GM18873 (cell line): ENCODE data around the gene PKDCC.
"Not testable (repeated sequence)": the region's sequence is repeated elsewhere in the genome, so short reads cannot be mapped to it uniquely, and the experiment has no call there.

Experiments
- ATAC-seq: cut with Tn5 transposase; IDR thresholded peaks from one replicate; pipeline ENCODE4 v1.9.1; 2021; ENCODE audit warnings: mild to moderate bottlenecking, moderate library complexity, moderate number of reproducible peaks; ENCODE audit not compliant: unreplicated experiment, low FRiP score

Gene PKDCC

DNA sequence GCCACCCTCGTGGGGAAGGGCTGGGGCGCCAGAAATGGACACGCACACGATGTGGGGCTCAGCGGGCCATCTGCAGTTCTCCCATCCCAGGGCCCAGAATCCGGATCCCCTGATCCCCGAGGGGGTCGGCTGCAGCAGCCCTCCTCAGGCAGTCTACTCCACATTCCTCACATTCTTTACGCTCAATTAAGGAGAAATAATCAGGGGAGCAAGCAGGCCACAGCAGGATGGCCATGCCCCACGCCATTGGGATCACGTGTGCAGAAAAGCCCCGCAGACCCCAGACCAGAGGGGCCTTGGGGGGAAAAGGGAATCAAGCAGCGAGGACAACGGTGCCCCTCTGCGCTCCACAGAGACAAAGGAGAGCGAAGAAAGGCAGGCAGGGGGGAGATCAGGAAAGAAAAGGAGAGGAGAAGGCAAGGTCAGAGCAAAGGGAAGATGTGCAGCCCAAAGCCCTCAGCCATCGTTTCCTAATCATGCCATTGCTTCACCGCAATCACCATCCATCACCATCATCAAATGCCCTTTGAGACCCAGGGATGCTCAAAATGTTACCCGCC is 17.5 kb upstream of the PKDCC start:
- ATAC-seq, result no peak

DNA sequence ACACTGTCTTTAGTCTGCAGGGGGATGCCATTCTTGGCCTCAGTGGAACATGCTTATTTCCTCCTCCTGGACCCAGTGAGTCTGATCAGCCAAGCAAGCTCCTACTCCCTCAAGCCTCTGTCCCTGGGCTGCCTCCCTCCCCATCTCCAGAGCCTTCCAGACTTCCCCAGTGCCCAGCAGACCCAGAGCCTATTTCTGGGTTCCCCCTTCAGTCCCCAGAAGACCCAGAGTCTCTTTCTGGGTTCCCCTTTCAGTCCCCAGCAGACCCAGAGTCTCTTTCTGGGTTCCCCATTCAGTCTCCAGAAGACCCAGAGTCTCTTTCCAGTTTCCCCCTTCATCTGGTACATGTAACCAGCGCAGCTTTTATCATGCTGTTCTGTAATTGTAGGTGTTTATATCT is 17.0 kb upstream of the PKDCC start:
- ATAC-seq, result no peak

DNA sequence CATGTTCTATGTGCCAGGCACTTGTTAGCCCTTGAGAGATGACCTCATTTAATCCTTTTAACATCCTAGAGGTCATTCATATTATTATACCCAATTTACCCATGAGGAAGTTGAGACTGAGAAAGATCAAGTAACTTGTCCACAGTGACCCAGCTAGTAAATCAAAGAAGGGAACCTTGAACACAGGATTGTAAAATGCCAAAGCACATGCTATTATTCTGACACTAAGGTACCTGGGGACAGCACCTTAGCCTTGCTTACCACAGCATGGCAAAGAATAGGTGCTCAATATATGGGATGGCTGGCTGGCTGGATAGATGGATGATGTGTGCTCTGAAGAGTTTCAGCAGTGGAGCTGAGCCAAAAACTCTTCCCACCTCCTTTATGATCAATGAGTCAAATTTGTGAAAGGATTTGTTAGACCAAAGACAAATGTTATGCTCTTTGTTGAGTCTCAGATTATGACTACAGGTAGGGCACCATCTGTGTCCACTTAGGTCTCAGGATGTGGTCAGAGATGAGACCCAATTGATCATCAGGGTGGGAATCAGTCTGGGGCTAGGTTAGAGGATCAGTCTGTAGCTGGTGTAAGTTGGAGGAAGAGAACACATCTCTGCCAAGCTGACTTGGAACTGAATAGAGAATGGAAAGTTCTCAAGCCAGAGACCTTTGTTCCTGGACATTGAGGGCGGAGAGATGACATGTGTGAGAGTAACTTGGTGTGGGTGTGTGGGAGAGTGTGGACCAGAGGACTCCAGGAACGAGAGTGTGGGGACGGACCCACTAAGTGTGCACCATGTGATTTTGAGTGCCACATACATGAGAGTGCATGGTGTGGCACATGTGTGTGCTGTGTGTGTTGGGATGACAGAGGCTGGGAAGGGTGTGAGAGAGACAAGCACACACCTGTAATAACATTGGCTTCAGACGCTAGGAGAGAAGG is 16.3 kb upstream of the PKDCC start:
- ATAC-seq, result no peak

DNA sequence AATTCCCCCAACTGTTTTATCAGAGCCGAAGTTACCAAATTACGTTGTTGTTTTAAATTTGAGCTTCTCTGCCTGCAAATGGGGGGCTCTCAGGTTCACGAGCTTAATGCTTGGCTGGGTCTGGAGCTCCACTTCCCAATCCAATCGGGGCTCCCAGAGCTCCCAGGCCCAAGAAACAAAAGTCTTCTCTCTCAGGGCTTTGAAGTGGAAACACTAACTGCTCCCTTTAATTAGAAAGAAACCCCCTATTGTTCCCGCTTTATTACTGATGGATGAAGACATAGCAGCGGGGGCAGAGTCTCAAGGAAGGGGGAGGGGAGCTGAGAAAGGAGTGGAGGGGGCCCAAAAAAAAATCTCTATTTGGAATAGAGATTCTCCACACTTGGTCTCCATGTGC is 15.6 kb upstream of the PKDCC start:
- no peak for ATAC-seq

DNA sequence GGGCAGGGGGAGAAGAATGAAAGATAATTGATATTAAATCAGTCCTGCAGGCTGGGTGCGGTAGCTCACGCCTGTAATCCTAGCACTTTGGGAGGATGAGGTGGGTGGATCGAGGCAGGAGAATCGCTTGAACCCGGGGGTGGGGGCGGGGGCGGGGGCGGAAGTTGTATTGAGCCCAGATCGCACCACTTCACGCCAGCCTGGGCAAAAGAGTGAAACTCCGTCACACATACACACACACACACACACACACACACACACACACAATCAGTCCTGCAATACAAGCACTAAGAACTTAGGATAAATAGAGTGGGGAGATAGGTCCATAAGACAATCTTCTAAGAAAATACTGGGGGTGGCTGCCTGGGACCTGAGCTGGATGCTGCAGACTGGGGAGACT is 15.1 kb upstream of the PKDCC start:
- no peak for ATAC-seq

DNA sequence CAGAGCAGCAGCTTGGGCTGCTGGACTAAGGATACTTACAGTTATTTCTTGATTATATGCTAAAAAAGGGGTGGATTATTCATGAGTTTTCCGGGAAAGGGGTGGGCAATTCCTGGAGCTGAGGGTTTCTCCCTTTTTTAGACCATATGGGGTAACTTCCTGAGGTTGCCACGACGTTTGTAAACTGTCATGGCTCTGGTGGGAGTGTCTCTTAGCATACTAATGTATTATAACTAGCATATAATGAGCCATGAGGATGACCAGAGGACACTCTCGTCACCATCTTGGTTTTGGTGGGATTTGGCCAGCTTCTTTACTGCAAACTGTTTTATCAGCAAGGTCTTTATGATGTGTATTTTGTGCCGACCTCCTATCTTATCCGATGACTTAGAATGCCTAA is 13.7 kb upstream of the PKDCC start:
- not testable (repeated sequence) for ATAC-seq

DNA sequence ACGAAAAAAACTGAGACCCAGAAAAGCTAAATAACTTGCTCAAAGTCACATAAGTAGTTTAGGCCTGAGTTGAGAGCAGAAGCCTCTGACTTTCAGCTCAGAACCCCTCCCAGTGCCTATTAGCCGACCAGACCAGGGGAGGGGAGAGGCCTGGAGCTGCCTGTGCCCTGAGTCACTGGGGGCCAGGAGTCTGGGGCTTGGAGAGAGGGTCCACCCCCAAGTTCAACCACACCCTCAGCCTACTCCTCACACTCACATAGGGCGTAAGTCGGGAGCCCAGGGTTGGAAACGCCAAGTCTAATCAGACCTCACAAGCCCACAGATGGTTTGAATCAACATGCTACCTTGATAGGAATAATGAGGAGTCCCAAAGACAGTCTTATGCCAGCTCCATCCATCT is 12.6 kb upstream of the PKDCC start:
- no peak for ATAC-seq

DNA sequence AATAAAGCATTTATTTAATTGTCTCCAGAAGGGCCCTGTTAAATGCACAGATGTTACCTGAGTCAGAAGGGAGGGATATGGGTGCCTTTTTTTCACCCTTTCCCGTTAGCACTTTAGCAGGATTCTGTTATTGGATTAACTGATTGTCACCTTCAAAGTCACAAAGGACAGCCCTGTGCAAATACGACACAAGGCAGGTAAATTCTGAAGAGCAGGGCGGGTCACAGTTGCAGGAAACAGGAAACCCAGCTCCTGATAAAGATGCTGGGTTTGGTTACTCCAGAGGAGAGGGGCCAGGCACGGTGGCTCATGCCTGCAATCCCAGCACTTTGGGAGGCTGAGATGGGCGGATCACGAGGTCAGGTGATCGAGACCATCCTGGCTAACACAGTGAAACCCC is 11.4 kb upstream of the PKDCC start:
- no peak for ATAC-seq

DNA sequence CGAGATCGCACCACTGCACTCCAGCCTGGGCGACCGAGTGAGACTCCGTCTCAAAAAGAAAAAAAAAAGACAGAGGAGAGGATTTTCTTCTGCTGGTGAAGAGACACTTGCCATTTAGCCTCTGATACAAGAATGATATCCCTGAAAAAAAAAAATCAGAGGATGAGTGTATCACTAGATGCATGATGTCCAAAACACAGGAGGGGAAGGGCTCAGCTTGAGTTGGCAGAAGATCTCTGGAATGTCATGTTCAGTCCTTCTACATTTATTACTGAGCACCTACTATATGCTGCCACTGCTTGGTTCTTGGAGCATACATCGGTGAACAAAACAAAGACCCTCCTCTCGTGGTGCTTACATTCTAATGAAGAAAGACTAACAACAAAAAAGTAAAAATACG is 10.9 kb upstream of the PKDCC start:
- ATAC-seq, result no peak

DNA sequence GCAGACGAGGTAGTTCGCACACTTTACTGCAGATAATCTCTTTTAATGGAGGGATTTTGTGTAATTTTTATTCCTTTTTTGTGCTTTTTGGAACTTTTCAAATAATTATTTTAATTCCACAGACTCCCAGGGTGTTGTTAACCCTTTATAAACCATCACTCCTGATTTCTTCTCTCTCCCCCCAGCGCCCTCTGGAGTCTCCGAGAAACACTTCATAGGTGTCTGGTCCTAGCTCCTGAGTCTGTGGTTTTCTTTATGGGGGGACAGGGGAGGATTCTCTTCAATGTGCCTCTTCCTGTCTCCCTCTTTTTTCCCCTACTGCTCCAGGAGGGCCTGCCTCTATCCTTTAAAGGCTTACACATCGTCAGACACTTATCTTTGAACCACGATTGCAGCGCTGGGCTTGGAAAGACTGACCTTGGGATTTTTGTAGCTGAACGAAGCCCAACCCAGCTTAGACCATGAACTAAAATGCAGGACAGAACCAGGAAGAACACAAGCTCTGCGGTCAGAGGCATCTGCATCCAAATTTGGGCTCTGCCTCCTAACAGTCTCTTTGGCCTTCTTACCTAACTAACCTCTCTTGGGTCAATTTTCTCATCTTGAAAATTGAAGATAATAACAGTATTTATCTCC is 7.1 kb upstream of the PKDCC start:
- no peak for ATAC-seq

DNA sequence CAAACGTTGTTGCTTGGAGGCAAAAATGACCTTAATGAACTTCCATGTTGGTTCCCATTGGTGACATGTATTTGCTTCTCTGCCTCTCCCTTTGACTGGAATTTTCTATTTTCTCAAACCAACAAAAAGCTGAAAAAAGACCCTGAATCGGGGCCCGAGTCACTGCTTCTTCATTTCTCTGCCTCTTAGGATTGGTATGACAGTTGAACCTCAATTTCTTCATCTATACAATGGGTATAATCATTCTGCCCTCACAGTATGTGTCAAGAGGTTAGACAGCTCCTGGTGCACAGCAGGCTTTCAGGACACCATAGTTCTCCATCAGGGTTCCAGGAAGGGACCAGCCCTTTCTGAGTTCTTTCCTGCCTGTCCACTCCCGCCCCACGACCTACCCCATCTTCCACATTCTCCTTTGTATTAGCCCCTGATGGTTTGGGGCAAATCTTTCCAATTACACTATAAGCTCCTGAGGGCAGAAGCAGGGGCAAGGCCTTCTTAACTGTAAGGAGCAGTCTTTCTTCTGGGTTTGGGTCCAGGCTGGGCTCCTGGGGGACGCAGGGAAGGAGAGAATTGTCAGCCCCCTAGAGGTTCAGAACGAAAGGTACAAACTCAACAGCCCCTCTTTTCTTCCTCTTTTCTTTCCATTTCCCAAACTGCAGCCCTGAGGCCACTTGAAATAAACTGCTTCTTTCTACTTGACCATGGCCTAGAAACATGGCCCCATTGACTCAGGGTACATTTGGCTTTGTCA is 6.3 kb upstream of the PKDCC start:
- no peak for ATAC-seq

DNA sequence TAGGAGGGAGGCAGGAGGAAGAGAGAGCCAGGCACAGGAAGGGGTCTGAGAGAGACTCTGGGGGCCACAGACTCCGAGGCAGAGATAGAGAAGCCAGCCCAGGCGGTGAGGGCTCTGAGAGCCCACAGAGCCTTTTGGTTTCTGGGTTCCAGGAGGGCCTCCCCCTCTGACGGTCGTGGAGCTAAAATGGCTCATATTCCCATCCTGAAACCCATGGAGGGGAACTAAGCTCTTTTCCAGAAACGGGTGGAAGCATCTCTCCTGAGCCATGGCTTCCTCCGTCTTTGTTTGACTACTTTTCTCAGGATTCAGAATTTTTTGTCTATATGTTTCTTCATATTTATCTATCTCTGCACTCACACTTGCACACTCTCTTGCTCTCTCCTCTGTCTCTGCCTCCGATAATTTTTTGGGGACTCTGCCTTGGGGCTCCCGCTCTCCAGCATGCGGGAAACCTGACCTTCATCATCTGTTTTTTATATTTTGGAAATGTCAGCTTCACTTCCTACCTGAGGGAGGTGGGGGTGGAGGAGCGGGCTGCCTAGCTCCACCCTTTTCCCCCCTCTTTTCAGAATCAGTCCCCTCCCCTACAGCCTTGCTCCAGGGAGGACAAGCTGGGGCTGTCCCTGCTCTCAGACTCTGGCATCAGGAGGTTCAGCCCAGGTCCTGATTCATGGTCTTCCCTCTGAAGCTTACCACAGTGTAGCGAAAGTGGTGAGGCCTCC is 5.0 kb upstream of the PKDCC start:
- no peak for ATAC-seq

DNA sequence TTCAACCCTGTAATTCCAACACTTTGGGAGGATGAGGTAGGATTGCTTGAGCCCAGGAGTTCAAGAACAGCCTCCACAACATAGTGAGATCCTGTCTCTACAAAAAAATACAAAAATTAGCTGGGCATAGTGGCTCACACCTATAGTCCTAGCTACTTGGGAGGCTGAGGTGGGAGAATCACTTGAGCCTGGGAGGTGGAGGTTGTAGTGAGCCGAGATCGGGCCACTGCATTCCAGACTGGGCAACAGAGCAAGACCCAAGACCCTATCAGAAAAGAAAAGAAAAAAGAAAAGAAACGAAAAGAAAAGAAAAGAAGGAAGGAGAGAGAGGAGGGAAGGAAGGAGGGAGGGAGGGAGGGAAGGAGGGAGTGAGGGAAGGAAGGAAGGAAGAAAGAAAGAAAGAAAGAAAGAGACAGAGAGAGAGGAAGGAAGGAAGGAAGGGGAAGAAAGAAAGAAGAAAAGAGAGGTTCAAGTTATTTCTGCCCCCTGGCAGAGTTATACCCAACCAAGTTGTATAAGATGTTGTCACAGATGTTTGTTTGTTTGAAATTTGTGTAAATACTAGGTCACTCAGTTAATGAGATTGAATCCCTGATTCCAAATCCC is 3.9 kb upstream of the PKDCC start:
- no peak for ATAC-seq

DNA sequence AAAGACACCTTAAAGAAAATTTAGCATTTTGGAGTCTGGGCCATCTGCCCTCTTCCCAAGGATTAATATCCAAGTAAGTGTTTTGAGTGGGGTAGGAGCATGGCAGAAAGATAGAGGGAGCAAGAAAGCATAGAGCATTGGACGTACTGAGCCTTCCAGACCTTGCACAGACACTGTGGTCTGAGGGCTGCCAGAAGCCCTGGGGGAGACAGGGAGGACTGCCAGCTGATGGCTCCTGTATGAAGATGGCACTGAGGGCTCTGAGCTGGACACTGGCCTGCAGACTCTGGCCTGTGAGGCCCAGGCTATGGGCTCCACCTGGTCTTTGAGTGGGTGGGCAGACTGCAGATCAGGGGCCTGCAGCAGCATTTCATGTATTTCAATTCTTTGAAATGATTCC is 2.9 kb upstream of the PKDCC start:
- no peak for ATAC-seq

DNA sequence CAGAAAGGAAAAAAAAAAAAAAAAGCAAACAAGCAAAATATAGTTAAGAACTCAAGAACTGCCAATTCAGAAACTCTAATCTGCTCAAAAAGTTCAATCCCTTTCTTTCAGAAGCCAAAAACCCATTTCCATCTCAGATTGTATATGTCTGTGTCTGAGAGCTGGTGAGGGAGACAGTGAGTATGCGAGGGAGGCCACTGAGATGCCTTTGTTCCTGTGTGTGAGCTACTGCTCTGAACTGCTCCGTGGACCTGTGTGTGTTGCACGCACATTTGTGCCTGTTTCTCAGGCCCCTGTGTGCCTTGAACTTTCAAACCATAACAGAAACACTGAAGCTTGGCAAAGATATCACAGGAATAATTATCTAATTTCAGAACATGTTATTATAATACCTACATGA is 2.5 kb upstream of the PKDCC start:
- ATAC-seq, result no peak

DNA sequence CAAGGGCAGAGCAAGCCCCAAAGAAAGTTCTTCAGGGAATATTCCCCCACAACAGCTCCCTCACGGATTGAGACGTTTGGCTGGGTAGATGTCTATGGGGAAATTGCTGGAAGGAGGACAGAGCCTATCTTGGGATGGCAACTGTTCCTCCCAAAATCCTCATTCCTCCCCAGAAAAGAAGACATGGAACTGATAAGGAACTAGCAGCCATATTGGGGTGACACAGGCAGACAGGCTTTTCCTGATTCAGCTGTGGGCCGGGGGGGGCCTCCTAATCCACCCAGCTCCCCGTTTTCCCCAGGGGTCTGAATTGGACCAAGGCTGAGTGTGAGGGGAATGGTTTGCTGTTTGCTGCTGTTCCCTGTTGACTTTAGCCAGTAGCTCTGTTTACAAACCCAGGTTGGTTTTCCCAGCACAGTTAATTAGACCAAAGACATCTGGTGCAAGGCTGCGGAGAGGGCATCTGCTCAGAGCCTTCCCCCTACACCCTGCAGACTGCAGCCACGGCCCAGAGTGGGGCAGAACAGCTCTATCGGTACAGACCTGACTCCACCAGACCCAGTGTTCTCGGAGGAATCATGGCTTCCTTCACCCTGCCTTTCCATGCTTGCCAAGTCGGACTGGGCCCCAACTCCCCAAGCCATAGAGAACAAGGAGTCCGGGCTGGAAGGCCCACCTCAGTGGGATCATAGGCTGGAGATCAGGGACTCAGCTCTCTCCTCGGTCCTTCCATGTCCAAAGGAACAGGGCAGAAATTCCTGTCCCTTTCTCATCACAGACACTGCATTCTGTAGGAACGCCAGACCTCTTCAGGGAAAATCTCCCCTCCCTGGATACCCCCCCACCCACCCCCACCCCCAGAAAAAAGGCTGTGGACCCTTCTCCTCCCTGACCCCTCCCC is 1.7 kb upstream of the PKDCC start:
- ATAC-seq, result no peak

DNA sequence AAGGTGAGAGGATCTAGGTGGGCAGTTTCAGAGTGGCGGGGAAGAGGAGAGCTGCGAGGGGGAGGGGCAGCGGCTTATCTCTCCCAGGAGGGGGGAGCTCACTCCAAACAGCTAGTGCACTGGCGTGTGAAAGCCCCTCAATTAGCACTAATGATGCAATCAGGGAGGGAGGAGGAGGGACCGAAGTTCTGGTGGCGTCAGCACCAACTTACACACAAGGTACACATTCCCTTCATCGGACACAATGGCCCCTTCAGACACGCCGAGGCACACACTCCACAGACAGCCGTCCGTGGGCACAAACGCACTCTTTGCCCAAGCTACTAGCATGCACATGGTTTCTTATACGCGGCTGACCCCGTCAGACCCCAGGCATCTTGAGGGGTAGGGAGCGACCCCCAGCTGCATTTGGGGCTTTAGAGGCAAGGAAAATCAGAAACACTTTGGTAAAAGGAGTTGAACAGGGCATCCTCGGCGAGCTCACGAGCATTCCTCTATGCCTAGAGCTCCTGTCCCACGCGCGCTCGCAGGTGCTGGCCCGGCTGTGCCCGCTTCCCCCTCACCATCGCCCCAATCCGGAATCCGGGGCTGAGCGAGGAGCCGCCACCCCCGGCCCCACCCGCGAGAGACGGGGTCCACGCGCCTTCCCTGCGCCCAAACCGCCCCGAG is 868 bp upstream of the PKDCC start:
- no peak for ATAC-seq
